H9 (cell line): Measurements from ENCODE around the gene TCEAL3. TPM values are rescaled to one million over a fixed set of nuclear protein-coding genes. Genes with fewer than 3 reads are reported as not detected.

Experiments used
- DNase-seq: peaks from one replicate; pipeline ENCODE4 v3.0.0-alpha.2; 2017
- H2AFZ ChIP-seq: one replicate; pipeline ENCODE4 v1.6.1; 2013; ENCODE audit warnings: mild to moderate bottlenecking, low read length, control low read depth, moderate library complexity
- H2AK5ac ChIP-seq: 2 replicates; pipeline ENCODE4 v1.6.1; 2013; ENCODE audit warnings: low read length, control low read depth, mixed read lengths; ENCODE audit not compliant: insufficient read length
- H2BK120ac ChIP-seq: one replicate; pipeline ENCODE4 v1.6.1; 2013; ENCODE audit warnings: low read depth, mild to moderate bottlenecking, low read length, control low read depth, inconsistent platforms; ENCODE audit not compliant: poor library complexity, severe bottlenecking
- H2BK12ac ChIP-seq: 2 replicates; pipeline ENCODE4 v1.6.1; 2013; ENCODE audit warnings: low read length, control low read depth, mixed read lengths, low read depth; ENCODE audit not compliant: insufficient read length
- H2BK15ac ChIP-seq: 2 replicates; pipeline ENCODE4 v1.6.1; 2013; ENCODE audit warnings: low read depth, low read length, control low read depth
- H2BK20ac ChIP-seq: one replicate; pipeline ENCODE4 v1.6.1; 2013; ENCODE audit warnings: low read depth, mild to moderate bottlenecking, low read length, control low read depth, inconsistent platforms; ENCODE audit not compliant: poor library complexity, severe bottlenecking
- H2BK5ac ChIP-seq: 2 replicates; pipeline ENCODE4 v1.6.1; 2013; ENCODE audit warnings: low read length, control low read depth, mixed read lengths; ENCODE audit not compliant: insufficient read length
- H3K14ac ChIP-seq: 2 replicates; pipeline ENCODE4 v1.6.1; 2013; ENCODE audit warnings: low read length, control low read depth; ENCODE audit not compliant: insufficient read depth
- H3K18ac ChIP-seq: 2 replicates; pipeline ENCODE4 v1.6.1; 2013; ENCODE audit warnings: low read depth, mild to moderate bottlenecking, mixed read lengths, low read length, control low read depth; ENCODE audit not compliant: insufficient read length
- H3K23ac ChIP-seq: 2 replicates; pipeline ENCODE4 v1.6.1; 2013; ENCODE audit warnings: low read length, control low read depth, mixed read lengths, low read depth; ENCODE audit not compliant: insufficient read length
- H3K23me2 ChIP-seq: 2 replicates; pipeline ENCODE4 v1.6.1; 2013; ENCODE audit warnings: low read depth, mild to moderate bottlenecking, mixed read lengths, low read length, control low read depth; ENCODE audit not compliant: insufficient read length, poor library complexity, severe bottlenecking
- H3K27ac ChIP-seq: 2 replicates; pipeline ENCODE4 v1.5.1; 2013; ENCODE audit warnings: low read length, control low read depth, mixed read lengths, low read depth; ENCODE audit not compliant: insufficient read length
- H3K27me3 ChIP-seq: 2 replicates; pipeline ENCODE4 v1.6.1; 2013; ENCODE audit warnings: low read length, control low read depth, inconsistent platforms; ENCODE audit not compliant: insufficient read depth
- H3K4ac ChIP-seq: 2 replicates; pipeline ENCODE4 v1.6.1; 2013; ENCODE audit warnings: low read depth, mild to moderate bottlenecking, control low read depth, inconsistent platforms, low read length, moderate library complexity
- H3K4me1 ChIP-seq: 2 replicates; pipeline ENCODE4 v1.6.1; 2013; ENCODE audit warnings: low read length, control low read depth, inconsistent platforms; ENCODE audit not compliant: insufficient read depth
- H3K4me2 ChIP-seq: 2 replicates; pipeline ENCODE4 v1.6.1; 2013; ENCODE audit warnings: low read length, control low read depth, mixed read lengths; ENCODE audit not compliant: insufficient read length, insufficient read depth
- H3K56ac ChIP-seq: 2 replicates; pipeline ENCODE4 v1.6.1; 2013; ENCODE audit warnings: low read depth, mild to moderate bottlenecking, mixed read lengths, low read length, control low read depth; ENCODE audit not compliant: insufficient read length
- H3K79me1 ChIP-seq: 2 replicates; pipeline ENCODE4 v1.6.1; 2013; ENCODE audit warnings: low read depth, mild to moderate bottlenecking, moderate library complexity, low read length, control low read depth, inconsistent platforms; ENCODE audit not compliant: insufficient read depth, poor library complexity, severe bottlenecking
- H3K79me2 ChIP-seq: 2 replicates; pipeline ENCODE4 v1.6.1; 2013; ENCODE audit warnings: low read length, control low read depth, inconsistent platforms; ENCODE audit not compliant: insufficient read depth
- H3K9ac ChIP-seq: 2 replicates; pipeline ENCODE4 v1.6.1; 2013; ENCODE audit warnings: low read length, control low read depth, mixed read lengths; ENCODE audit not compliant: insufficient read length; ENCODE audit errors: extremely low read depth
- H3K9me3 ChIP-seq: one replicate; pipeline ENCODE4 v1.6.1; 2013; ENCODE audit warnings: low read depth, low read length, inconsistent platforms; ENCODE audit not compliant: control insufficient read depth
- H3T11ph ChIP-seq: one replicate; pipeline ENCODE4 v1.6.1; 2013; ENCODE audit warnings: mild to moderate bottlenecking, low read length, control low read depth, inconsistent platforms
- H4K20me1 ChIP-seq: one replicate; pipeline ENCODE4 v1.6.1; 2013; ENCODE audit not compliant: control insufficient read depth, insufficient read length, insufficient read depth
- H4K5ac ChIP-seq: 2 replicates; pipeline ENCODE4 v1.6.1; 2013; ENCODE audit warnings: low read depth, mild to moderate bottlenecking, mixed read lengths, low read length, control low read depth; ENCODE audit not compliant: insufficient read length
- H4K8ac ChIP-seq: replicated peaks from 2 replicates; pipeline ENCODE4 v1.6.1; 2013; ENCODE audit warnings: low read length, control low read depth, mixed read lengths, low read depth; ENCODE audit not compliant: insufficient read length
- H4K91ac ChIP-seq: 2 replicates; pipeline ENCODE4 v1.6.1; 2013; ENCODE audit warnings: low read depth, mild to moderate bottlenecking, moderate library complexity, mixed read lengths, low read length, control low read depth; ENCODE audit not compliant: insufficient read length
- H3K27ac Mint-ChIP-seq, 3 experiments: 2 replicates in 2 of 3; 3 replicates in 1 of 3; pipeline ENCODE4 v1.8.0; 2020 to 2021; ENCODE audit warnings: mixed read lengths in 3 of 3, mild to moderate bottlenecking in 1 of 3, moderate library complexity in 1 of 3
- H3K27me3 Mint-ChIP-seq: 2 replicates; pipeline ENCODE4 v1.8.0; 2021; ENCODE audit warnings: low read depth, mild to moderate bottlenecking, moderate library complexity, mixed read lengths
- H3K36me3 Mint-ChIP-seq, 3 experiments: 2 replicates in 2 of 3; 3 replicates in 1 of 3; pipeline ENCODE4 v1.8.0; 2020 to 2021; ENCODE audit warnings: low read depth in 3 of 3, mixed read lengths in 3 of 3; ENCODE audit not compliant: insufficient read depth in 1 of 3
- H3K4me1 Mint-ChIP-seq, 2 experiments: 2 replicates each; pipeline ENCODE4 v1.8.0; 2020; ENCODE audit warnings: mixed read lengths in 2 of 2
- H3K4me3 Mint-ChIP-seq, 2 experiments: 2 replicates in 1 of 2; 3 replicates in 1 of 2; pipeline ENCODE4 v1.8.0; 2020 to 2021; ENCODE audit warnings: mild to moderate bottlenecking in 2 of 2, mixed read lengths in 2 of 2, moderate library complexity in 1 of 2
- H3K9me3 Mint-ChIP-seq, 2 experiments: 2 replicates in 1 of 2; 3 replicates in 1 of 2; pipeline ENCODE4 v1.8.0; 2020; ENCODE audit warnings: mild to moderate bottlenecking in 2 of 2, mixed read lengths in 2 of 2, moderate library complexity in 1 of 2
- CTCF ChIP-seq: fragments of 200-600 bp; sonication (generic); conservative IDR thresholded peaks from 3 replicates; pipeline ENCODE4 v1.8.0; 2021; ENCODE audit warnings: antibody characterized with exemption, mild to moderate bottlenecking
- WGBS: extraction: QIAGEN DNeasy Blood & Tissue Kit; methylation state at CpG from one replicate; pipeline ENCODE4 v1.1.7; 2013; ENCODE audit warnings: missing lambda C conversion rate, low lambda C conversion rate, mixed read lengths; ENCODE audit not compliant: insufficient read length; ENCODE audit errors: extremely low coverage; 5-methylcytosine and 5-hydroxymethylcytosine counted together
- total RNA-seq: library from RNA; stranded (reverse); gene quantifications from 2 replicates; pipeline ENCODE4 v1.2.1, GENCODE V29; 2021

The TCEAL3 gene
- total RNA-seq, 1 experiment from 2014 or later = 11.1 TPM

- Histone ChIP-seq H3K14ac (no peak overlapping the region), H3K4ac (no peak overlapping the region), H4K20me1 (no peaks in the 10 kb centered on the region), H4K91ac (no peak overlapping the region), H3K79me1 (no peaks in the 10 kb centered on the region), H3T11ph (no peak overlapping the region), H3K79me2 (no peaks in the 10 kb centered on the region), H4K8ac (no peak overlapping the region), H4K5ac (no peak overlapping the region), H3K4me2 (no peak overlapping the region), H3K27me3 (no peaks in the 10 kb centered on the region), H2AK5ac (no peak overlapping the region), H3K9ac (no peak overlapping the region), H3K23ac (no peak overlapping the region), H3K23me2 (no peaks in the 10 kb centered on the region), H2AFZ (no peak overlapping the region), H2BK15ac (no peak overlapping the region), H3K18ac (no peak overlapping the region), H2BK12ac (no peak overlapping the region), H3K4me1 (no peaks in the 10 kb centered on the region), H2BK5ac (no peak overlapping the region), H3K56ac (no peak overlapping the region), H2BK20ac (no peak overlapping the region), H3K9me3 (no peaks in the 10 kb centered on the region), H2BK120ac (no peak overlapping the region), H3K27ac (no peak overlapping the region)
- no peaks in the 10 kb centered on the region; a peak in 1 of 7 replicates for H3K36me3 Mint-ChIP-seq
- no peaks in the 10 kb centered on the region for H3K27me3 Mint-ChIP-seq
- H3K4me1 Mint-ChIP-seq = no peaks in the 10 kb centered on the region
- WGBS = no CpG with 5 or more reads among the region's 1 CpG
- no peak overlapping the region for H3K27ac Mint-ChIP-seq
- H3K9me3 Mint-ChIP-seq = peaks cover 0 to 25% of the 10 kb centered on the region in 2 experiments; a peak in 2 of 5 replicates
- H3K4me3 Mint-ChIP-seq = no peak overlapping the region
- TF ChIP-seq CTCF = no peak
- DNase-seq = no peak
Observed at GRCh38 chrX:103565752-103566151, 42.0 kb upstream of the TCEAL3 start.
